ENCODE results near the gene PDE6A.

The PDE6A gene

DNA sequence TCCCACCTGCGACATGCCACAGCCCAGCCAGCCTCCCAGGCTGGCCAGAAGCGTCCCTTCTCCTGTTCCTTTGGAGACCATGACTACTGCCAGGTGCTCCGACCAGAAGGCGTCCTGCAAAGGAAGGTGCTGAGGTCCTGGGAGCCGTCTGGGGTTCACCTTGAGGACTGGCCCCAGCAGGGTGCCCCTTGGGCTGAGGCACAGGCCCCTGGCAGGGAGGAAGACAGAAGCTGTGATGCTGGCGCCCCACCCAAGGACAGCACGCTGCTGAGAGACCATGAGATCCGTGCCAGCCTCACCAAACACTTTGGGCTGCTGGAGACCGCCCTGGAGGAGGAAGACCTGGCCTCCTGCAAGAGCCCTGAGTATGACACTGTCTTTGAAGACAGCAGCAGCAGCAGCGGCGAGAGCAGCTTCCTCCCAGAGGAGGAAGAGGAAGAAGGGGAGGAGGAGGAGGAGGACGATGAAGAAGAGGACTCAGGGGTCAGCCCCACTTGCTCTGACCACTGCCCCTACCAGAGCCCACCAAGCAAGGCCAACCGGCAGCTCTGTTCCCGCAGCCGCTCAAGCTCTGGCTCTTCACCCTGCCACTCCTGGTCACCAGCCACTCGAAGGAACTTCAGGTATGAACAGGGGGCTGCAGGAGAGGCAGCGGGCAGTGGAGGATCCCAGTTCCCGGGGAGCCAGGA lies 108.0 kb downstream of the PDE6A start:
- DNase-seq (ENCODE audit: low read depth) = no peak
- TF ChIP-seq MYC (IDR thresholded peaks at IDR 0.05; ENCODE audit: low read depth, low read length) = no peak
- no peak for TF ChIP-seq POLR2A (IDR thresholded peaks at IDR 0.05; ENCODE audit: extremely low read depth, insufficient read length)
- no peak for TF ChIP-seq CTCF (IDR thresholded peaks at IDR 0.05; ENCODE audit: low read depth, low read length)
- no peak for TF ChIP-seq MAX (IDR thresholded peaks at IDR 0.05; ENCODE audit: low read depth, low read length)
- H3K4me3 ChIP-seq (ENCODE audit: low read depth, low read length) = no peak overlapping the region

DNA sequence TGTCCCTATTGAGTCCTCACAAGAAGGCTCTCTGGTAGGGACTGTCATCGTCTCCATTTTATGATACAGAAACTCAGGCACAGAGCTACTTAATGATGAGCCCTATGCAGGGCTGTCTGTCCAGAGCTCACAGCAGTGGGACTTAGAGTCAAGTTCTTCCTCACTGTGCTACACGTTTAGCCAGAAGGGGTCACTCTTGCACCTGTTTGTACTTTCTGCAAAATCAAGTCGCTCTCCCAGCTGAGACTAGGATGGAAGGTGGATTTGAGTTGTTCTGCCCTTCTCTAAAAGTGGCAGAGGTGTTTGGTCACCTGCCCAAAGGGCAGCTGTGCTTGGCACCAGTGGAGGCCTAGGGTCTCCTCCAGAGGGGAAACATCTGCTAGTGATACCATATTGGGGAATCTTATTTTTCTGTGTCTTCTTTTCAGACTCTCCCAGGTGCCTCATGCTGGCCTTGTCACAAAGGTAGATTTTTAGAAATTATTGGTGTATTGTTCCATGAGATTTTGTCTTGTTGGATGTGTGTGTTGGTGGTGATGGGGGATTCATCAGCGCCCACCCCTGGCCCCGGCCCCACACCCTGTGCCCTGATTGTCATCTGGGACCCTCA lies 110.2 kb downstream of the PDE6A start:
- peak; percentile 81 for TF ChIP-seq CTCF (IDR thresholded peaks at IDR 0.05; ENCODE audit: low read depth, low read length)
- TF ChIP-seq POLR2A (IDR thresholded peaks at IDR 0.05; ENCODE audit: extremely low read depth, insufficient read length) = no peak
- TF ChIP-seq MYC (IDR thresholded peaks at IDR 0.05; ENCODE audit: low read depth, low read length) = no peak
- no peak overlapping the region for H3K4me3 ChIP-seq (ENCODE audit: low read depth, low read length)
- peak; percentile 88 for DNase-seq (ENCODE audit: low read depth)

- TF ChIP-seq MAX (IDR thresholded peaks at IDR 0.05; ENCODE audit: low read depth, low read length) (no peak), POLR2A (IDR thresholded peaks at IDR 0.05; ENCODE audit: extremely low read depth, insufficient read length) (no peak), CTCF (IDR thresholded peaks at IDR 0.05; ENCODE audit: low read depth, low read length) (no peak), MYC (IDR thresholded peaks at IDR 0.05; ENCODE audit: low read depth, low read length) (no peak)
- no peak overlapping the region for H3K4me3 ChIP-seq (ENCODE audit: low read depth, low read length)
- no peak for DNase-seq (ENCODE audit: low read depth)
Observed at GRCh38 chr5:149833116-149833827, 111.3 kb downstream of the PDE6A start.

- no peak overlapping the region for H3K4me3 ChIP-seq (ENCODE audit: low read depth, low read length)
- no peak for DNase-seq (ENCODE audit: low read depth)
- TF ChIP-seq MYC (IDR thresholded peaks at IDR 0.05; ENCODE audit: low read depth, low read length) (no peak), CTCF (IDR thresholded peaks at IDR 0.05; ENCODE audit: low read depth, low read length) (no peak), MAX (IDR thresholded peaks at IDR 0.05; ENCODE audit: low read depth, low read length) (no peak), POLR2A (IDR thresholded peaks at IDR 0.05; ENCODE audit: extremely low read depth, insufficient read length) (no peak)
Observed at GRCh38 chr5:149832636-149833035, 112.0 kb downstream of the PDE6A start.

DNA sequence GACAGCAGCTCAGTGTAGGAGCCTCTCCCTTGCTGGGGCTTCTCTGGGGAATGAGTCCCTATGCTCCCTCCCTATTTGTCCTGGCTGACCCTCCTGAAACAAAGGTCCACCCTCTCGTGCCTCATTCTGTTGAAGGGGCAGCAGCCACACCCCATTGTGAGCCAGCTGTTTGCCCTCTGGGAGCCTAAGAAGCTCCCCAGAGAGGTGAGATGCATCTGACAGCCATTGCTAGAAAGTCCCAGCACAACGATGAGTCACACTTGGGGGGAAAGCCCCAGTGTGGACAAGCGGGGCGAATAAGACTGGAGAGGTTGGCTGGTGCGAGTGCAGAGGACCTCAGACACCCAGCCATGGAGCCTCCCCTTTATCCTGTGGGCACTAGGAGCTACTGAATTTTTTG lies 113.1 kb downstream of the PDE6A start:
- no peak overlapping the region for H3K4me3 ChIP-seq (ENCODE audit: low read depth, low read length)
- TF ChIP-seq MYC (IDR thresholded peaks at IDR 0.05; ENCODE audit: low read depth, low read length) = no peak
- no peak for TF ChIP-seq POLR2A (IDR thresholded peaks at IDR 0.05; ENCODE audit: extremely low read depth, insufficient read length)
- no peak for TF ChIP-seq CTCF (IDR thresholded peaks at IDR 0.05; ENCODE audit: low read depth, low read length)
- no peak for TF ChIP-seq MAX (IDR thresholded peaks at IDR 0.05; ENCODE audit: low read depth, low read length)
- peak; percentile 25 for DNase-seq (ENCODE audit: low read depth)

Data from NB4 (cell line).